Peyer's patch (tissue), 4 donors: Measurements from ENCODE around the gene ANGPTL4.

Experiments
- CTCF ChIP-seq, 6 experiments: fragments of 450-650 bp in 4 of 6; fragments of 200-600 bp in 2 of 6; sonication (generic) in 1 of 6; IDR thresholded peaks; one replicate each; pipeline ENCODE4 v1.5.1; 2017 to 2019; ENCODE audit warnings: antibody characterized with exemption in 6 of 6, mild to moderate bottlenecking in 3 of 6, moderate library complexity in 1 of 6
- POLR2A ChIP-seq, 2 donors: fragments of 450-650 bp; IDR thresholded peaks; one replicate each; pipeline ENCODE4 v1.5.1; 2017; ENCODE audit warnings: antibody characterized with exemption in 2 of 2, mild to moderate bottlenecking in 2 of 2, moderate library complexity in 2 of 2

- TF ChIP-seq CTCF (IDR thresholded peaks at IDR 0.05) = no peak
- no peak for TF ChIP-seq POLR2A (IDR thresholded peaks at IDR 0.05)
These were observed 2.2 kb downstream of the ANGPTL4 start for GRCh38 chr19:8366121-8366581.
